Measurements from ENCODE around the gene LYPD1.
A peak's percentile ranks its signal among the peaks of the same experiment; 100 is the strongest.

Gene LYPD1

DNA sequence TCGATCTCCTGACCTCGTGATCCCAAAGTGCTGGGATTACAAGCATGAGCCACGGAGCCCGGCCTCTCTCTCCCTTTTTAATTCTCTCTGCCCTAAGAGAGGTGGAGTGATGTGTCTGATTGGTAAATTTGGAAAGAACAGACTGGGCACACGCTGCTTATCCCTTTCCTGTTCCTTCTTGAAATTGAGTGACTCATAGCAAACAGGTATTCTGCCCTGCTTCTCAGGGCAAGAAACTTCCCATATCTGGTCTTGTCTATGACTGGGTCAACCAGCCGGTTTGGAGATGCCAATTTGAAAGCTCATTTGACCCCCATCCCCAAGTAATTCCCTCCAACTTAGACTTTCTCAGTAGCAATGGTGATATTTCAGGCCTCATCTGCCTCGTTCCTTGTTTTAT is 15.0 kb downstream of the LYPD1 start:
- TF ChIP-seq, protein P1, sequence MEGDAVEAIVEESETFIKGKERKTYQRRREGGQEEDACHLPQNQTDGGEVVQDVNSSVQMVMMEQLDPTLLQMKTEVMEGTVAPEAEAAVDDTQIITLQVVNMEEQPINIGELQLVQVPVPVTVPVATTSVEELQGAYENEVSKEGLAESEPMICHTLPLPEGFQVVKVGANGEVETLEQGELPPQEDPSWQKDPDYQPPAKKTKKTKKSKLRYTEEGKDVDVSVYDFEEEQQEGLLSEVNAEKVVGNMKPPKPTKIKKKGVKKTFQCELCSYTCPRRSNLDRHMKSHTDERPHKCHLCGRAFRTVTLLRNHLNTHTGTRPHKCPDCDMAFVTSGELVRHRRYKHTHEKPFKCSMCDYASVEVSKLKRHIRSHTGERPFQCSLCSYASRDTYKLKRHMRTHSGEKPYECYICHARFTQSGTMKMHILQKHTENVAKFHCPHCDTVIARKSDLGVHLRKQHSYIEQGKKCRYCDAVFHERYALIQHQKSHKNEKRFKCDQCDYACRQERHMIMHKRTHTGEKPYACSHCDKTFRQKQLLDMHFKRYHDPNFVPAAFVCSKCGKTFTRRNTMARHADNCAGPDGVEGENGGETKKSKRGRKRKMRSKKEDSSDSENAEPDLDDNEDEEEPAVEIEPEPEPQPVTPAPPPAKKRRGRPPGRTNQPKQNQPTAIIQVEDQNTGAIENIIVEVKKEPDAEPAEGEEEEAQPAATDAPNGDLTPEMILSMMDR (IDR thresholded peaks at IDR 0.05; ENCODE audit: control insufficient read depth, extremely low read depth, insufficient read depth) = no peak
- no peak overlapping the region for H3K4me3 ChIP-seq (ENCODE audit: low read depth, low read length)
- DNase-seq (ENCODE audit: low read depth) = no peak

DNA sequence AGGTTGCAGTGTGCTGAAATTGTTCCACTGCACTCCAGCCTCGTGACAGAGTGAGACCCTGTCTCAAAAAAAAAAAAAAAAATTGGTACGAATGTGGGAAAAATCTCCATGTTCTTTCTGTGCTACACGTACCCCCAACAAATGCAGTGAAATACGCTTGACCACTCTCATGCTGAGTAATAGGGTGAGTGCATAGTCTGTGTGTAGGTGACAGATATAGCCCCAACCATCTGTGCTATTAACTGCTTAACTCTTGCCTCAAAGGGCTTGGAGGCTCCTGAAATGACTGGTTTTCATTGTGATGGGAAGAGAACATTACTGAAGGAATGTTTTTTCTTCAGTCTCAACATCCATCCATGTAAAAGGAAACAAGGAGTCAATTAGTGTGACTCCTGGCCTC is 15.7 kb downstream of the LYPD1 start:
- no peak overlapping the region for H3K4me3 ChIP-seq (ENCODE audit: low read depth, low read length)
- TF ChIP-seq, protein P1 (IDR thresholded peaks at IDR 0.05; ENCODE audit: control insufficient read depth, extremely low read depth, insufficient read depth) = no peak
- DNase-seq (ENCODE audit: low read depth) = no peak

DNA sequence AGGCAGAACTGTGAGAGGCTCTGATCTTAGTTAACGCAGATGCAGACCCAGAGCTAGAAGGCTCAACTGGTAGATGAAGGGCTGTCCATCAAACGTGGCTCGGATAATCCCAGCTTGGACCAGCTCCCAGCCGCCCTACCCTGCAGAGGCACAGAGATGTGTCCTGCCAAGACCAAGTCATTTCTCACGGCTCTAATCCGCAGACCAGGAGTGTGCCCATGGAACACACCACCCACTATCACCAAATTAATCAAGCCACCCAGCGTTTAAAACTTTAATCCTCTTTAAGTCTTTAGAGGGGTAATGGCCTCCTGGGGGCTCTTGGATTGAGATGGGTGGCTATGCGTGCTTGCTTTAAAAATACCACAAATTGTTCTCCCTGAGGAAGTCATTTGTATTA is 17.5 kb downstream of the LYPD1 start:
- no peak overlapping the region for H3K4me3 ChIP-seq (ENCODE audit: low read depth, low read length)
- TF ChIP-seq, protein P1 (IDR thresholded peaks at IDR 0.05; ENCODE audit: control insufficient read depth, extremely low read depth, insufficient read depth) = no peak
- DNase-seq (ENCODE audit: low read depth) = no peak

DNA sequence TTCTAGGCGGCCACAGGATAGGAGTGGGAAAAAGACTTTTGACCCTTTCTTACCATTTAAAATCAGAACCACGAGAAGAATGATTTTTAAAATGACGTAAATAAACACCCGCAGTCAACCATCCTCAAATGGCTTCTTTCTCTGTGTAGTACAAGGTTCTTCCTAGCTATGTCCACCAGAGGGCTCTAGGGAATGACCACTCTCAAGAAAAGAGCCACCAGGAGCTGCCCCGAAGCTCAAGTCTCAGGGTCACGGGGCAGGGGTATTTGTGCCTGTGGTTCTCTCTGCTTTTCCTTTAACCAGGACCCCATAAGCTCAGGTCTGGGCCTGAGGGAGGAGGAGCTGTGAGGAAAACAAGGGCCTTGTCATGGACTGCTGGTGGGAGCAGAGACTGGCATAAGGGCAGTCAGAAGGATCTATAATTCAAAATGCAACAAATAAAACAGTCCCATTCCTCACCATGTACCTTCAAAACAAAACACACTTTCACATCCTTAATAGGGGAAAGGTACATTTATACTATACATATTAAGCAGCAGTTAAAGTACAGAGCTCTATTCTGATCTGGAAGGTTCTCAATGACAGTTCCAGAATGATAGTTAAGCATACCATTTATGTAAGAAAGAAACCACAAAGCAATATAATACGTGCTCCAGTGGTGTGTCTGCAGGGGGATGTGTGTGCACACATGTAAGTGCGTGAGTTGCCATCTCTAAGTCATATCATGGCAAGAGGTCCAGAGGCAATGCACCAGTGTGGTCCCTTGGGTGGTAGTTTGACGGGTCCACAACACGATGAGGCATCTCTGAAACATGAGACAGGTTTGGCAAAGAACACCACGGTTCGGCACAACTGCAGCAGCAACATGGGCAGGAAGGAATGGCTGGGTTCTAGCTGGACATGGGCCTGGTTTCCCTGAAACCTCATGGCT is 18.6 kb downstream of the LYPD1 start:
- no peak overlapping the region for H3K4me3 ChIP-seq (ENCODE audit: low read depth, low read length)
- TF ChIP-seq, protein P1 (IDR thresholded peaks at IDR 0.05; ENCODE audit: control insufficient read depth, extremely low read depth, insufficient read depth) = peak; percentile 34
- DNase-seq (ENCODE audit: low read depth) = no peak

DNA sequence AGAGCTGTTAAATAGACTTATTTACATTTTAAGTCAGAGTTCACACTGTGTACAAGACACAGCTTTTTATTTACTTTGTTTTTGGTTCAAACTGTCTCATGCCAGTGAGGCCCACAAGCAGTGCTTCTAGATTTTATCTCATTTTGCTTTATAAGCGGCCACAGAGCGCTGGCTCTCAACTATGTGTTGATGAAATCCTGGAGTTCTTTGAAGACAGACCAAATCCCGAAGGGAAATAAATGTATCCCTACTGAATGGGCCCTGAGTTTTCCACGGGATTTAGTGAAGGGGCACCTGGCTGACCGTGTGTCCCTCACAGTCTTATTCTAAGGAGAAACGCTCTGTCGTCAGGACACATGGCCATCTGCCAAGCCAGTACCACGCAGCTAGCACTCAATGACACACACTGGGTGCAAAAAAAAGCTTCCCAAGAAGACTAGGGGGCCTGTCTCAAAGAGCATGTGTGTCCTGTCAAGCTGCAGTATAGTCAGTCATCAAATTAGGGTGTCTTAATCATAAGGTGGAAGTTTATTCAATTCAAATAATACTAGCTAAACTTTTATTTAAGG is 23.4 kb downstream of the LYPD1 start:
- no peak overlapping the region for H3K4me3 ChIP-seq (ENCODE audit: low read depth, low read length)
- TF ChIP-seq, protein P1 (IDR thresholded peaks at IDR 0.05; ENCODE audit: control insufficient read depth, extremely low read depth, insufficient read depth) = no peak
- DNase-seq (ENCODE audit: low read depth) = peak; percentile 15

DNA sequence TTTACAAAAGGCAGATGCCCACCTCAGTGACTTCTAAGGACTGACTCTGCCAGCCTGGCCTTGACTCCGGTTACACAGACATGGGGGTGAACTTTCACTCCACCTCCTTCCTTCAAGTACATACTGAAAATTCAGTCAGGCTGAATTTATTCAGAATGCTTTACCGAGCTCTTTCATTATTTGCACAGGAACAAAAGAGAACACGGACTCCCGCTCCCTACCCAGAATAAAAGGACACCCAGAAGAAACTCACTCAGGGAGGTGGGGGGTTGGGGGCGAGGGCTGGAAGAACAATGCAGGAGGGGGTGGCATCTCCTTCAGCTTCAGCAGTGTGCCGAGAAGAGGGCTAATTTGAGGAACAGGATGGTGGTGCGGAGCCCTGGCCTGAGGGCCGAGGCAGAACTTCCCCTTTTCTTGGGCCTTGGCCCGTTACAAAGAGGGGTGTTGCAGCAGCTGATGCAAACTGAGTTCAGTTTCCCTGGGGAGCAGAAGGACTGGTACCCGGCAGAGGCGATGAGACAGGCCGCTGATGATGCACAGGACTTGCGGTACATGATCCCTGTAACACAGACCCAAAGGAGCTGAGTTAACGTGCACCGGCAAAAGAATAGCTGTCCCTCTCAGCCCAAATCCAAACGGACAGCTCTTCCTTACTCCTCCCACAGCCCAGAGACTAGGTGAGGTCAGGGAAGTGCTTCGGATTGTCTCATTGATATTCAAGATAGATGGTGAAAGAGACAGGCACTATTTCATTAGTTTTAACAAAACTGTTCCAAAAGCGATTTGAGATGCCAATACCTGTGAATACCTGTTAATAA is 24.1 kb downstream of the LYPD1 start:
- no peak for DNase-seq (ENCODE audit: low read depth)
- TF ChIP-seq, protein P1 (IDR thresholded peaks at IDR 0.05; ENCODE audit: control insufficient read depth, extremely low read depth, insufficient read depth) = no peak
- H3K4me3 ChIP-seq (ENCODE audit: low read depth, low read length) = no peak overlapping the region

Measured in LNCaP clone FGC (cell line).